ENCODE results near the gene CLIP1. TPM values are rescaled to one million over a fixed set of nuclear protein-coding genes. Genes with fewer than 3 reads are reported as not detected.

CLIP1 gene
- total RNA-seq, 4 donors from 2014 or later, result 371 to 626 (median 552) TPM

GRCh38 chr12:122393817-122394216, 28.7 kb downstream of the CLIP1 start:
- no peaks in the 10 kb centered on the region for H3K9me3 ChIP-seq
- peaks cover 10 to 47% of the 10 kb centered on the region in 2 donors for H3K4me1 ChIP-seq
- peak overlapping the region; percentile 88 to 96 (median 93) for H3K27ac ChIP-seq
- ATAC-seq, result no peak
- DNase-seq, result no peak
- no peaks in the 10 kb centered on the region for H3K27me3 ChIP-seq
- no peak overlapping the region for H3K4me3 ChIP-seq
- in situ Hi-C loops (cut with MboI; ENCODE audit: low sequenced_read_pairs in 4 of 4), result no loop called here
- no peak for TF ChIP-seq POLR2A (IDR thresholded peaks at IDR 0.05)
- TF ChIP-seq CTCF (IDR thresholded peaks at IDR 0.05 in 4 of 5, conservative IDR thresholded peaks at IDR 0.05 in 1 of 5), result no peak
- intact Hi-C loops (cut with DNase I; ENCODE audit: low total_unique reads), result no loop called here
- no peaks in the 10 kb centered on the region for H3K36me3 ChIP-seq

GRCh38 chr12:122392411-122392810, 30.1 kb downstream of the CLIP1 start:
- Histone ChIP-seq H3K27ac (peak overlapping the region; percentile 88 to 96 (median 93)), H3K4me3 (no peak overlapping the region), H3K27me3 (no peaks in the 10 kb centered on the region), H3K9me3 (no peaks in the 10 kb centered on the region), H3K4me1 (peaks cover 10 to 41% of the 10 kb centered on the region in 2 donors), H3K36me3 (no peaks in the 10 kb centered on the region)
- ATAC-seq (no peak), DNase-seq (no peak)
- TF ChIP-seq CTCF (IDR thresholded peaks at IDR 0.05 in 4 of 5, conservative IDR thresholded peaks at IDR 0.05 in 1 of 5) (no peak), POLR2A (IDR thresholded peaks at IDR 0.05) (no peak)
- in situ Hi-C loops (cut with MboI; ENCODE audit: low sequenced_read_pairs in 4 of 4) (no loop called here), intact Hi-C loops (cut with DNase I; ENCODE audit: low total_unique reads) (no loop called here)

- DNase-seq, result no peak
- TF ChIP-seq CTCF (IDR thresholded peaks at IDR 0.05 in 4 of 5, conservative IDR thresholded peaks at IDR 0.05 in 1 of 5), result no peak
- no peak for TF ChIP-seq POLR2A (IDR thresholded peaks at IDR 0.05)
- peaks cover 24 to 43% of the 10 kb centered on the region in 2 donors for H3K4me1 ChIP-seq
- no peaks in the 10 kb centered on the region for H3K27me3 ChIP-seq
- no peaks in the 10 kb centered on the region for H3K9me3 ChIP-seq
- H3K27ac ChIP-seq, result peak overlapping the region; percentile 88 to 96 (median 90)
- no peak for ATAC-seq
- H3K4me3 ChIP-seq, result no peak overlapping the region
- H3K36me3 ChIP-seq, result no peaks in the 10 kb centered on the region
- in situ Hi-C loops (cut with MboI; ENCODE audit: low sequenced_read_pairs in 4 of 4), result no loop called here
- intact Hi-C loops (cut with DNase I; ENCODE audit: low total_unique reads), result no loop called here
These were observed 32.8 kb downstream of the CLIP1 start for GRCh38 chr12:122389677-122390076.

- H3K4me1 ChIP-seq, result peaks cover 37 to 48% of the 10 kb centered on the region in 2 donors
- intact Hi-C loops (cut with DNase I; ENCODE audit: low total_unique reads), result no loop called here
- TF ChIP-seq CTCF (IDR thresholded peaks at IDR 0.05 in 4 of 5, conservative IDR thresholded peaks at IDR 0.05 in 1 of 5), result no peak
- TF ChIP-seq POLR2A (IDR thresholded peaks at IDR 0.05), result no peak
- no peaks in the 10 kb centered on the region for H3K27me3 ChIP-seq
- peak overlapping the region; percentile 88 to 96 (median 90) for H3K27ac ChIP-seq
- no peak for DNase-seq
- in situ Hi-C loops (cut with MboI; ENCODE audit: low sequenced_read_pairs in 4 of 4), result no loop called here
- H3K9me3 ChIP-seq, result no peaks in the 10 kb centered on the region
- no peak for ATAC-seq
- no peaks in the 10 kb centered on the region for H3K36me3 ChIP-seq
- H3K4me3 ChIP-seq, result no peak overlapping the region
These were observed 34.6 kb downstream of the CLIP1 start for GRCh38 chr12:122387887-122388286.

Measured in gastrocnemius medialis (tissue), 4 donors.